ENCODE results near the gene EPHB2. TPM values are rescaled to one million over a fixed set of nuclear protein-coding genes. Genes with fewer than 3 reads are reported as not detected.

The EPHB2 gene
- total RNA-seq, 2 experiments from 2014 or later, result 0.59 TPM; not detected in 1

- H3K9me3 ChIP-seq (ENCODE audit: low read length), result no peaks in the 10 kb centered on the region
- H3K4me2 ChIP-seq (ENCODE audit: low read length), result no peak overlapping the region
- POLR2A ChIA-PET, result interaction anchor here (0.6 kb wide), 1 partner anchor 421 kb away, joined by 5 read pairs; no protein-coding TSS in a partner anchor
- no TSS peak for BruUV-seq (replicated peaks)
- TF ChIP-seq CTCF (conservative IDR thresholded peaks at IDR 0.05; ENCODE audit: low read length), result peak; percentile 73
- no peak for TF ChIP-seq EZH2phosphoT487 (IDR thresholded peaks at IDR 0.05; ENCODE audit: borderline replicate concordance, low read depth, low read length)
- H3K27ac ChIP-seq (ENCODE audit: low read depth, low read length, poor library complexity, severe bottlenecking), result no peak overlapping the region
- DNase-seq (ENCODE audit: low spot score), result no peak
- no peaks in the 10 kb centered on the region for H3K4me1 ChIP-seq (ENCODE audit: insufficient read depth, low read length, poor library complexity, severe bottlenecking)
- no peaks in the 10 kb centered on the region for H3K9me2 ChIP-seq (ENCODE audit: insufficient read depth, low read length)
- H4K20me1 ChIP-seq (ENCODE audit: insufficient read depth, low read length), result no peaks in the 10 kb centered on the region
- H3K79me2 ChIP-seq (ENCODE audit: insufficient read depth, low read depth, low read length), result no peaks in the 10 kb centered on the region
- intact Hi-C loops (cut with micrococcal nuclease; ENCODE audit: unreplicated experiment), result no loop called here
- no peaks in the 10 kb centered on the region for H3K36me3 ChIP-seq (ENCODE audit: insufficient read depth, low read length)
- no peak overlapping the region for H3K4me3 ChIP-seq (ENCODE audit: low read depth, low read length, poor library complexity, severe bottlenecking)
- no peak overlapping the region for H2AFZ ChIP-seq (ENCODE audit: low read length)
- CTCF ChIA-PET (ENCODE audit: unreplicated experiment), result interaction anchor here (0.6 kb wide), 1 partner anchor 187 kb away, joined by 3 read pairs; no protein-coding TSS in a partner anchor
Measured at GRCh38 chr1:22861764-22862440, 151.3 kb downstream of the EPHB2 start.

GRCh38 chr1:22862752-22863151 lies 152.1 kb downstream of the EPHB2 start:
- Histone ChIP-seq H3K4me3 (ENCODE audit: low read depth, low read length, poor library complexity, severe bottlenecking) (no peak overlapping the region), H3K79me2 (ENCODE audit: insufficient read depth, low read depth, low read length) (no peaks in the 10 kb centered on the region), H3K9me2 (ENCODE audit: insufficient read depth, low read length) (no peaks in the 10 kb centered on the region), H3K36me3 (ENCODE audit: insufficient read depth, low read length) (no peaks in the 10 kb centered on the region), H3K4me2 (ENCODE audit: low read length) (no peak overlapping the region), H2AFZ (ENCODE audit: low read length) (no peak overlapping the region), H3K9me3 (ENCODE audit: low read length) (no peaks in the 10 kb centered on the region), H4K20me1 (ENCODE audit: insufficient read depth, low read length) (no peaks in the 10 kb centered on the region), H3K27ac (ENCODE audit: low read depth, low read length, poor library complexity, severe bottlenecking) (no peak overlapping the region), H3K4me1 (ENCODE audit: insufficient read depth, low read length, poor library complexity, severe bottlenecking) (no peaks in the 10 kb centered on the region)
- POLR2A ChIA-PET, result interaction anchor here (0.6 kb wide), 2 partner anchors 420 to 507 kb away, joined by 3 to 5 read pairs; no protein-coding TSS in a partner anchor
- DNase-seq (ENCODE audit: low spot score), result no peak
- no TSS peak for BruUV-seq (replicated peaks)
- TF ChIP-seq EZH2phosphoT487 (IDR thresholded peaks at IDR 0.05; ENCODE audit: borderline replicate concordance, low read depth, low read length), result no peak
- no peak for TF ChIP-seq CTCF (conservative IDR thresholded peaks at IDR 0.05; ENCODE audit: low read length)
- intact Hi-C loops (cut with micrococcal nuclease; ENCODE audit: unreplicated experiment), result no loop called here
- CTCF ChIA-PET (ENCODE audit: unreplicated experiment), result no interaction called here

GRCh38 chr1:22863766-22864165 lies 153.1 kb downstream of the EPHB2 start:
- BruUV-seq (replicated peaks), result no TSS peak
- Histone ChIP-seq H2AFZ (ENCODE audit: low read length) (no peak overlapping the region), H3K79me2 (ENCODE audit: insufficient read depth, low read depth, low read length) (no peaks in the 10 kb centered on the region), H3K4me1 (ENCODE audit: insufficient read depth, low read length, poor library complexity, severe bottlenecking) (no peaks in the 10 kb centered on the region), H3K4me2 (ENCODE audit: low read length) (no peak overlapping the region), H3K27ac (ENCODE audit: low read depth, low read length, poor library complexity, severe bottlenecking) (no peak overlapping the region), H3K9me2 (ENCODE audit: insufficient read depth, low read length) (no peaks in the 10 kb centered on the region), H3K4me3 (ENCODE audit: low read depth, low read length, poor library complexity, severe bottlenecking) (no peak overlapping the region), H3K9me3 (ENCODE audit: low read length) (no peaks in the 10 kb centered on the region), H4K20me1 (ENCODE audit: insufficient read depth, low read length) (no peaks in the 10 kb centered on the region), H3K36me3 (ENCODE audit: insufficient read depth, low read length) (no peaks in the 10 kb centered on the region)
- intact Hi-C loops (cut with micrococcal nuclease; ENCODE audit: unreplicated experiment), result no loop called here
- DNase-seq (ENCODE audit: low spot score), result no peak
- POLR2A ChIA-PET, result interaction anchor here (0.6 to 0.9 kb wide), 2 partner anchors 232 to 552 kb away, joined by 4 read pairs; no protein-coding TSS in a partner anchor
- TF ChIP-seq EZH2phosphoT487 (IDR thresholded peaks at IDR 0.05; ENCODE audit: borderline replicate concordance, low read depth, low read length), result no peak
- TF ChIP-seq CTCF (conservative IDR thresholded peaks at IDR 0.05; ENCODE audit: low read length), result no peak
- CTCF ChIA-PET (ENCODE audit: unreplicated experiment), result no interaction called here
